HG02763 (cell line): ENCODE measurements around the gene CCM2.
A peak's percentile ranks its signal among the peaks of the same experiment; 100 is the strongest.
"Not testable (repeated sequence)": the region's sequence is repeated elsewhere in the genome, so short reads cannot be mapped to it uniquely, and the experiment has no call there.

Source experiments
- ATAC-seq: cut with Tn5 transposase; IDR thresholded peaks from one replicate; pipeline ENCODE4 v1.9.1; 2021; ENCODE audit warnings: mild to moderate bottlenecking, moderate library complexity; ENCODE audit not compliant: unreplicated experiment

CCM2 gene

GRCh38 chr7:44998153-44998871 lies 1.7 kb upstream of the CCM2 start:
- no peak for ATAC-seq

GRCh38 chr7:44999245-45000092 lies 532 bp upstream of the CCM2 start:
- peak; percentile 66 for ATAC-seq

- peak; percentile 27 for ATAC-seq
These were observed 1.2 kb downstream of the CCM2 start for GRCh38 chr7:45001138-45001694.

- ATAC-seq, result no peak
These were observed 1.8 kb downstream of the CCM2 start for GRCh38 chr7:45001826-45002225.

GRCh38 chr7:45003789-45004188 lies 3.8 kb downstream of the CCM2 start:
- ATAC-seq, result no peak

GRCh38 chr7:45007106-45007505 lies 7.1 kb downstream of the CCM2 start:
- no peak for ATAC-seq

GRCh38 chr7:45007571-45008328 lies 7.7 kb downstream of the CCM2 start:
- peak; percentile 63 for ATAC-seq

- no peak for ATAC-seq
These were observed 13.5 kb downstream of the CCM2 start for GRCh38 chr7:45013465-45013967.

- no peak for ATAC-seq
These were observed 15.3 kb downstream of the CCM2 start for GRCh38 chr7:45015313-45015712.

- ATAC-seq, result no peak
These were observed 17.3 kb downstream of the CCM2 start for GRCh38 chr7:45017253-45017652.

- ATAC-seq, result no peak
These were observed 20.9 kb downstream of the CCM2 start for GRCh38 chr7:45020915-45021314.

- ATAC-seq, result peak; percentile 59
These were observed 21.7 kb downstream of the CCM2 start for GRCh38 chr7:45021604-45022296.

GRCh38 chr7:45024126-45024744 lies 24.2 kb downstream of the CCM2 start:
- no peak for ATAC-seq

- ATAC-seq, result not testable (repeated sequence)
These were observed 25.5 kb downstream of the CCM2 start for GRCh38 chr7:45025473-45025872.

- no peak for ATAC-seq
These were observed 26.0 kb downstream of the CCM2 start for GRCh38 chr7:45026013-45026412.

- ATAC-seq, result peak; percentile 47
These were observed 27.2 kb downstream of the CCM2 start for GRCh38 chr7:45026984-45027773.

- peak; percentile 25 for ATAC-seq
These were observed 27.7 kb downstream of the CCM2 start for GRCh38 chr7:45027774-45028114.

GRCh38 chr7:45028138-45028919 lies 28.3 kb downstream of the CCM2 start:
- no peak for ATAC-seq
